CD1c-positive myeloid dendritic cell (primary cell): Measurements from ENCODE around the gene ATG4D.
A peak's percentile ranks its signal among the peaks of the same experiment; 100 is the strongest.
"Not testable (repeated sequence)": the region's sequence is repeated elsewhere in the genome, so short reads cannot be mapped to it uniquely, and the experiment has no call there.

Experiments
- DNase-seq: peaks from one replicate; pipeline ENCODE4 v3.0.0-alpha.2; 2016; ENCODE audit errors: extremely low spot score

Gene ATG4D

DNA sequence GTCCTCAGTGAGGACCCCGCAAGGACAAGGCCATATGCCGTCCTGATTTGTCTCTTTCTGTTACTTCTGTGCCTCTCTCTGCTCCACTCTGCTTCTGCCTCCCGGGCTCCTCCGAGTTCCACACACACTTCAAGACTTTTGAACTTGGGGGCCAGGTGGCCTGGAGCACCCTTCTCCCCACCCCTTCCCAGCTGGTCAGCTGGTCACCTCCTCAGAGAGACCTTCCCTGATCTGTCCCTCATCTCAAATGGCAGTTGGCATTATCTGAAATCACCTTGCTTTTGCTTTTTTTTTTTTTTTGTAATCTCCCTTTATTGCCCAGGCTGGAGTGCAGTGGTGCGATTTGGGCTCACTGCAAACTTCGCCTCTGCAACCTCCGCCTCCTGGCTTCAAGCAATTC is 24.3 kb upstream of the ATG4D start:
- DNase-seq: no peak

- DNase-seq: no peak
These were observed 22.9 kb upstream of the ATG4D start for GRCh38 chr19:10520652-10521318.

- no peak for DNase-seq
These were observed 22.1 kb upstream of the ATG4D start for GRCh38 chr19:10521461-10522171.

GRCh38 chr19:10523135-10523636 is 20.5 kb upstream of the ATG4D start:
- DNase-seq: no peak

GRCh38 chr19:10525636-10526035 is 18.1 kb upstream of the ATG4D start:
- DNase-seq: no peak

GRCh38 chr19:10526887-10527286 is 16.8 kb upstream of the ATG4D start:
- not testable (repeated sequence) for DNase-seq

DNA sequence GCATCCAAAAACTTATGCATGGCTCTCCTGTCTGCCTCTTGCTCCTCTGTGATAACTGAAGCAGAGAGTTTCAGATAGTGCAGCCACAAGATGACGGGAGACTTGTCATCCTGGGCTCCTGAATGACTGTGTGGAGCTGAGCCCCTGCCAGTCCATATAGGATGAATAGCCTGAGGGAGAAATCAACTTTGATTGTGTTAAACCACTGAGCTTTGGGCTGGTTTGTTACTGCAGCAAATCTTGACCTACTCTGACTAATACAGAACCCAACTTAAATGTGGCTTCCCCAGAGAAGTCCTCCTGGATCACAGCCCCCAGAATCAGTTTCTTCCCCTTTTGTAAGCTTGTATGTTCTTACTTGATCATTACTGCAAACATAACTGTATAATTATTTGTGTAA is 11.2 kb upstream of the ATG4D start:
- no peak for DNase-seq

- no peak for DNase-seq
These were observed 9.9 kb upstream of the ATG4D start for GRCh38 chr19:10533646-10534386.

DNA sequence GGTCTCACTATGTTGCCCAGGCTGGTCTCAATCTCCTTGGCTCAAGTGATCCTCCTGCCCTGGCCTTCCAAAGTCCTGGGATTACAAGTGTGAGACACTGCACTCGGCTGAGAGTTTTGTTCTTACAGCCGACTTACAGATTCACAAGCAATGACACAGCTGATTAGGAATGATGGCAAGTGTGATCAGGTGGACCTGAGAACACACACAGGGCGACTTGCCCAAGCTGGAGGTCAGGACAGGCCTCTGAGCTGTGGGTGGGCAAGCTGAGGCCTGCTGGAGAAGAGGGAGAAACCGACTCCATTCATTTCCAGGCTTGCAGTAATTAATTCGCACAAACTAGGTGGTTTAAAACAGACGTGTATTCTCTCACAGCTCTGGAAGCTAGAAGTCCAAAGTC is 8.1 kb upstream of the ATG4D start:
- no peak for DNase-seq

GRCh38 chr19:10537668-10538067 is 6.0 kb upstream of the ATG4D start:
- no peak for DNase-seq

GRCh38 chr19:10538204-10538983 is 5.3 kb upstream of the ATG4D start:
- peak; percentile 55 for DNase-seq

DNA sequence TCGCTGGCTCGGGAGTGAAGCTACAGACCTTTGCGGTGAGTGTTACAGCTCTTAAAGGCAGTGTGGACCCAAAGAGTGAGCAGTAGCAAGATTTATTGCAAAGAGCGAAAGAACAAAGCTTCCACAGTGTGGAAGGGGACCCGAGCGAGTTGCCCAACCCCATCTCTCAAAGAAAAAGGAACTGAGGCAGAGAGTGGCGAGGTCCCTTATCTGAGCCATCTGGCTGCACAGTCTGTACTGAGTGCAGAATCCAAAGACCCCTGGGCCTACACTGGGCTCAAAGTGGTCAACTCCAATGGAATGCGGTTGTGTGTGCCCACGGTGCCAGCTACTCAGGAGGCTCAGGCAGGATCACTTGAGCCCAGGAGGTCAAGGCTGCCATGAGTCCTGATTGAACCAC is 4.7 kb upstream of the ATG4D start:
- peak; percentile 46 for DNase-seq

DNA sequence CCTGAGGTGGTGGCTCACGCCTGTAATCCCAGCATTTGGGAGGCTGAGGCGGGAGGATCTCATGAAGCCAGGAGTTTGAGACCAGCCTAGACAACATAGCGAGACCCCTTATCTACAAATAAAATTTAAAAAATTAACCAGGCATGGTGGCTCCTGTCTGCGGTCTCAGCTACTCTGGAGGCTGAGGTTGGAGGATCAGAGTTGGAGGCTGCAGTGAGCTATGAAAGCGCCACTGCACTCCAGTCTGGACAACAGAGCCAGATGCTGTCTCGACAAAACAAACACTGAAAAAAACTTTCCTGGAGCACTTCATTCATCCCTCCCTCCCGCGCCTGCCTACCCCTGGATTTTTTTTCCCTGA is 665 bp upstream of the ATG4D start:
- DNase-seq: no peak

DNA sequence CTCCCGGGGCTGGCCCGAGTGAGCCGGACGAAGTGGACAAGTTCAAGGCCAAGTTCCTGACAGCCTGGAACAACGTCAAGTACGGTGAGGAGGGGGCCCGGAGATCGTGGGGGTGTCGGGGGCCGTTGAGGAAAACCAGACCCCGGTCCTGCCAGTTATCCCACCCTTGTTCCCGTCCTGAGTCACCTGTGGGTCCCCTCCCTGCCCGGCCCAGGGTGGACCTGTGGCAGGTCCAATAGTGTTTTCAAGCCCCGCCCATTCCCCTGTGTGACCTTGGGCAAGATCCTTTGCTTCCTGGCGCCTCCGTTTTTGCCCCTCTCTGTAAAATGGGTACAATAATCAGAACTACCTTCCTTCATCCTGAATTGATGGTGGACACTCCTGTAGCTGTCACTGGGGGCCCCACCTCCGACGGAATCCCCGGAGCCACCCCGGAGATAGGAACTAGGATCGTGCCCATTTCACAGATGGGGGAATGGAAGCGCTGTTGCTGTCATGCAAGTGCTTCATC is 593 bp downstream of the ATG4D start:
- DNase-seq: no peak

DNA sequence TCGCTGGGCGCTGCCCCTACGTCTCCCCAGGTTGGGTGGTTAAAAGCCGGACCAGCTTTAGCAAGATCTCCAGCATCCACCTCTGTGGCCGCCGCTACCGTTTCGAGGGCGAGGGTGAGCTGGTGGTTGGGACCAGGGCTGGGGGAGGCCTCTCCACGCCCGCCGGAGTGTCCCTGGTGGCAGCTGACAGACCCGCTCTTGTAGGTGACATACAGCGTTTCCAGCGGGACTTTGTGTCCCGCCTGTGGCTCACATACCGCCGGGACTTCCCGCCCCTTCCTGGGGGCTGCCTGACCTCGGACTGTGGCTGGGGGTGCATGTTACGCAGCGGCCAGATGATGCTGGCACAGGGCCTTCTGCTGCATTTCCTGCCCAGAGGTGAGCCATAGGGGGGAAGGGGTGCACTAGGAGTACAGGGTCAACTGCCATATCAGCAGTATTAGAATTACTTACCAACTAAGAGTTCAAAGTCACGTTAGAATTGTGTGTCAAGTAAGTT is 1.1 kb downstream of the ATG4D start:
- DNase-seq: no peak

- no peak for DNase-seq
These were observed 3.1 kb downstream of the ATG4D start for GRCh38 chr19:10546817-10547216.

- no peak for DNase-seq
These were observed 5.1 kb downstream of the ATG4D start for GRCh38 chr19:10548746-10549276.

- no peak for DNase-seq
These were observed 6.0 kb downstream of the ATG4D start for GRCh38 chr19:10549733-10550132.

DNA sequence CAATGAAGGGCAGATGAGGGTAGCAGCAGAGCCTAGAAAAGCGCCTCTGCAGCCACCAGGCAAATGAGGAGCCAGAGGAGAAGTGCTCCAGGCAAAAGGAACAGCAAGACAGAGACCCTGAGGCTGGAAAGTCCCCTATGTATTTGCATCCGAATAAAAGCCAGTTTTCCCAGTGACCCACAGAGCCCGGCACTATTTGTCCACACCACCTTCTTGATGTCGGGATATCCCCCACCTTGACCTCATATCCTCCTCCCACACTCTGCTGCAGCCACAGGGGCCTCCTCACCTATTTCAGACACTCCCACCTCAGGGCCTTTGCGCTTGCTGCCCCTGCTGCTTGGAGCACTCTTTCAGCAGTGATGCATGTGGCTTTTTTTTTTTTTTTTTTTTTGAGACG is 6.6 kb downstream of the ATG4D start:
- no peak for DNase-seq

- DNase-seq: not testable (repeated sequence)
These were observed 7.3 kb downstream of the ATG4D start for GRCh38 chr19:10551006-10551405.

- DNase-seq: peak; percentile 40
These were observed 8.1 kb downstream of the ATG4D start for GRCh38 chr19:10551698-10552301.
